Testis (tissue), 3 donors: ENCODE measurements around the gene RAB7A. TPM values are rescaled to one million over a fixed set of nuclear protein-coding genes. Genes with fewer than 3 reads are reported as not detected.

Experiments
- DNase-seq: peaks from one replicate; pipeline ENCODE4 v3.0.0-alpha.2; 2019
- H3K27ac ChIP-seq, 2 donors: fragments of 200-600 bp; sonication (generic); one replicate each; pipeline ENCODE4 v1.5.1; 2019
- H3K27me3 ChIP-seq: fragments of 200-600 bp; sonication (generic); one replicate; pipeline ENCODE4 v1.5.1; 2019
- H3K36me3 ChIP-seq: fragments of 200-600 bp; sonication (generic); one replicate; pipeline ENCODE4 v1.5.1; 2017; ENCODE audit warnings: low read depth; ENCODE audit errors: missing control alignments
- H3K4me1 ChIP-seq: fragments of 200-600 bp; sonication (generic); one replicate; pipeline ENCODE4 v1.5.1; 2019
- H3K4me3 ChIP-seq, 2 donors: fragments of 200-600 bp; sonication (generic); one replicate each; pipeline ENCODE4 v1.5.1; 2017 to 2019
- H3K9me3 ChIP-seq: fragments of 200-600 bp; sonication (generic); one replicate; pipeline ENCODE4 v1.5.1; 2017
- CTCF ChIP-seq, 3 experiments: fragments of 450-650 bp in 2 of 3; fragments of 200-600 bp in 1 of 3; sonication (generic) in 1 of 3; IDR thresholded peaks; one replicate each; pipeline ENCODE4 v1.5.1; 2016 to 2019; ENCODE audit warnings: antibody characterized with exemption in 3 of 3, mild to moderate bottlenecking in 2 of 3, moderate library complexity in 1 of 3
- POLR2A ChIP-seq: fragments of 450-650 bp; IDR thresholded peaks from one replicate; pipeline ENCODE4 v1.6.1; 2017; ENCODE audit warnings: antibody characterized with exemption, mild to moderate bottlenecking, moderate library complexity
- WGBS, 2 donors: methylation state at CpG; one replicate each; pipeline ENCODE4 v1.1.5; 2018; 5-methylcytosine and 5-hydroxymethylcytosine counted together
- intact Hi-C: fragments of 100-400 bp; cut with DNase I; formaldehyde crosslinking; loops from one replicate; pipeline ENCODE4 v1.15.1; 2023; ENCODE audit warnings: low total_unique reads
- polyA plus RNA-seq: library from polyadenylated mRNA; stranded (reverse); fragments of 350-450 nt; fragmentation: Illumina TruSeq; extraction: RNeasy Lipid Tissue Mini Kit (QIAGEN cat#74804); gene quantifications from one replicate; pipeline ENCODE4 v1.2.3, GENCODE V29; 2014; ENCODE audit warnings: low read depth, low replicate concordance; ENCODE audit not compliant: insufficient read depth
- total RNA-seq, 2 donors: library from RNA; depleted of rRNA; stranded (reverse); fragments of >200 nt; gene quantifications; one replicate each; pipeline ENCODE4 v1.2.3, GENCODE V29; 2016

The RAB7A gene
- total and polyA plus RNA-seq, 3 donors from 2014 or later, result 148 to 152 (median 150) TPM

GRCh38 chr3:128788268-128788869 is 62.4 kb downstream of the RAB7A start:
- Histone ChIP-seq H3K9me3 (no peaks in the 10 kb centered on the region), H3K27me3 (no peaks in the 10 kb centered on the region), H3K4me3 (no peak overlapping the region), H3K36me3 (no peaks in the 10 kb centered on the region), H3K27ac (no peak overlapping the region), H3K4me1 (peaks cover 7% of the 10 kb centered on the region)
- no peak for TF ChIP-seq POLR2A
- no peak for TF ChIP-seq CTCF (IDR thresholded peaks at IDR 0.05)
- no peak for DNase-seq
- intact Hi-C loops, result no loop called here
- 89 to 90% methylated on average over 5 of the region's 5 CpGs for WGBS, 2 donors

DNA sequence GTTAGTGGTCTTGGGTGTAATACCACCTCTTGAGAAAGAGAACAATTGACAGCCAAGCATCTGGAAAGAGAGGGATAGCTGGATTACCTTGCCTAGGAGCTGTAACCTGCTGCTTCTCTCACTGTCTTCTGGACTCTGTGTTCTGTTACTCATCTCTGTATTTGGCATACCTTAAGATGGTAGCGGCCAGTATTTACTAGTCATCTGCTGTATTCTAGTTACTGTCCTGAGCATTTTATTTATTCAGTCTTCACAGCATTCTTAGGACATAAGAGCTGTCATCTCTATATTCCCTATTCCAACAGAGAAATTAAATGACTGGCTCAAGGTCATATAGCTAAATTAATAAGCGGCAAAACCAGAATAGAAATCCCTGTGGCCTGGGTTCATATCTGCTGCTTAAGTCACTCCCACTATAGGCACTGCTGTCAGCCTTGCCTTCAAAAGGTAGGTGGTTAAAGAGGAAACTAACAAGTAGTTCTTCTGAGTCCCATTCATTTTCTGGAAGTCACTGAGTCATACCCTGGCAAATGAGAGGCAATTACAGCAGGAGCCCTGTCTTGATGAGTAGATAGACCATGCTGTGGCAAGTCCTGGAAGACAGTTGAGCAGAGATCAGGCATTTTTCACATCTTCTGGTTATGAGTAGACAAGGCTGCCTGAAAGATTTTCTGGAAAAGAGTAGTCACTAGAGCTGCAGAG is 68.2 kb downstream of the RAB7A start:
- no peak for DNase-seq
- Histone ChIP-seq H3K36me3 (no peaks in the 10 kb centered on the region), H3K27ac (no peak overlapping the region), H3K27me3 (no peaks in the 10 kb centered on the region), H3K4me1 (peaks cover 5% of the 10 kb centered on the region), H3K4me3 (no peak overlapping the region), H3K9me3 (no peaks in the 10 kb centered on the region)
- 82 to 89% methylated on average over 2 of the region's 2 CpGs for WGBS, 2 donors
- TF ChIP-seq POLR2A (no peak), CTCF (IDR thresholded peaks at IDR 0.05) (no peak)
- intact Hi-C loops, result no loop called here

- intact Hi-C loops, result no loop called here
- no peaks in the 10 kb centered on the region for H3K36me3 ChIP-seq
- DNase-seq, result peak; percentile 67
- no peak overlapping the region for H3K4me3 ChIP-seq
- H3K27ac ChIP-seq, result peak overlapping the region; percentile 11 to 22
- peak; percentile 71 to 75 (median 71) for TF ChIP-seq CTCF (IDR thresholded peaks at IDR 0.05)
- TF ChIP-seq POLR2A, result no peak
- peaks cover 7% of the 10 kb centered on the region for H3K4me1 ChIP-seq
- no peaks in the 10 kb centered on the region for H3K9me3 ChIP-seq
- no peaks in the 10 kb centered on the region for H3K27me3 ChIP-seq
- WGBS, 2 donors, result 64 to 73% methylated on average over 8 of the region's 8 CpGs
Observed at GRCh38 chr3:128794770-128795649, 69.0 kb downstream of the RAB7A start.

DNA sequence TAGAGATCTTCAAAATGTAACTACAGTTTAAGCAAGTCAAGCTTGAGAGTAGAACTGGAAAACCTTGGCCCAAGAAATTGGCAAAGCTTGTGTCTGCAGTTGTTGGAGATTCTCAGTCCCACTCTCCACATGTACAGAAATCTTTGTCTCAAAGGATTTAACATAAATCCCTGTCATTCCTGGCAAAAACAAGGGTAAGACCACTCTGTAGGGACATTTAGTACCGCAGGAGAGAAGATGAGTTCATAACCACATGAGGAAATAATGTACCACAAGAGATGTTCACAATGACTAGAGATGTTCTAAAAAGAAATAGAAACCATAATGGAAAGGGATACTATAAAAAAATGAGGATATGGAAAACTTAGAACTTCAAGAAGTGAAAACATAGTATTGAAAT is 73.7 kb downstream of the RAB7A start:
- no peak for DNase-seq
- TF ChIP-seq POLR2A (no peak), CTCF (IDR thresholded peaks at IDR 0.05) (no peak)
- intact Hi-C loops, result no loop called here
- Histone ChIP-seq H3K27me3 (no peaks in the 10 kb centered on the region), H3K4me3 (no peak overlapping the region), H3K4me1 (peaks cover 25% of the 10 kb centered on the region), H3K36me3 (no peaks in the 10 kb centered on the region), H3K9me3 (no peaks in the 10 kb centered on the region), H3K27ac (peak overlapping the region; percentile 75 to 88)
- WGBS, 2 donors, result 80 to 85% methylated on average over 1 of the region's 1 CpG
